Measurements from ENCODE around the gene ARSA.

- TF ChIP-seq, protein P1, sequence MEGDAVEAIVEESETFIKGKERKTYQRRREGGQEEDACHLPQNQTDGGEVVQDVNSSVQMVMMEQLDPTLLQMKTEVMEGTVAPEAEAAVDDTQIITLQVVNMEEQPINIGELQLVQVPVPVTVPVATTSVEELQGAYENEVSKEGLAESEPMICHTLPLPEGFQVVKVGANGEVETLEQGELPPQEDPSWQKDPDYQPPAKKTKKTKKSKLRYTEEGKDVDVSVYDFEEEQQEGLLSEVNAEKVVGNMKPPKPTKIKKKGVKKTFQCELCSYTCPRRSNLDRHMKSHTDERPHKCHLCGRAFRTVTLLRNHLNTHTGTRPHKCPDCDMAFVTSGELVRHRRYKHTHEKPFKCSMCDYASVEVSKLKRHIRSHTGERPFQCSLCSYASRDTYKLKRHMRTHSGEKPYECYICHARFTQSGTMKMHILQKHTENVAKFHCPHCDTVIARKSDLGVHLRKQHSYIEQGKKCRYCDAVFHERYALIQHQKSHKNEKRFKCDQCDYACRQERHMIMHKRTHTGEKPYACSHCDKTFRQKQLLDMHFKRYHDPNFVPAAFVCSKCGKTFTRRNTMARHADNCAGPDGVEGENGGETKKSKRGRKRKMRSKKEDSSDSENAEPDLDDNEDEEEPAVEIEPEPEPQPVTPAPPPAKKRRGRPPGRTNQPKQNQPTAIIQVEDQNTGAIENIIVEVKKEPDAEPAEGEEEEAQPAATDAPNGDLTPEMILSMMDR (IDR thresholded peaks at IDR 0.05 in 4 of 5, conservative IDR thresholded peaks at IDR 0.05 in 1 of 5) = no peak
- no peak for TF ChIP-seq POLR2A (IDR thresholded peaks at IDR 0.05)
Measured at GRCh38 chr22:50653256-50653655, 25.3 kb upstream of the ARSA start.
